Measurements from ENCODE around the gene SPATA18. TPM values are rescaled to one million over a fixed set of nuclear protein-coding genes. Genes with fewer than 3 reads are reported as not detected.
"Not testable (repeated sequence)": the region's sequence is repeated elsewhere in the genome, so short reads cannot be mapped to it uniquely, and the experiment has no call there.

Gene SPATA18
- total RNA-seq, 1 donor from 2014 or later: 0.09 TPM

DNA sequence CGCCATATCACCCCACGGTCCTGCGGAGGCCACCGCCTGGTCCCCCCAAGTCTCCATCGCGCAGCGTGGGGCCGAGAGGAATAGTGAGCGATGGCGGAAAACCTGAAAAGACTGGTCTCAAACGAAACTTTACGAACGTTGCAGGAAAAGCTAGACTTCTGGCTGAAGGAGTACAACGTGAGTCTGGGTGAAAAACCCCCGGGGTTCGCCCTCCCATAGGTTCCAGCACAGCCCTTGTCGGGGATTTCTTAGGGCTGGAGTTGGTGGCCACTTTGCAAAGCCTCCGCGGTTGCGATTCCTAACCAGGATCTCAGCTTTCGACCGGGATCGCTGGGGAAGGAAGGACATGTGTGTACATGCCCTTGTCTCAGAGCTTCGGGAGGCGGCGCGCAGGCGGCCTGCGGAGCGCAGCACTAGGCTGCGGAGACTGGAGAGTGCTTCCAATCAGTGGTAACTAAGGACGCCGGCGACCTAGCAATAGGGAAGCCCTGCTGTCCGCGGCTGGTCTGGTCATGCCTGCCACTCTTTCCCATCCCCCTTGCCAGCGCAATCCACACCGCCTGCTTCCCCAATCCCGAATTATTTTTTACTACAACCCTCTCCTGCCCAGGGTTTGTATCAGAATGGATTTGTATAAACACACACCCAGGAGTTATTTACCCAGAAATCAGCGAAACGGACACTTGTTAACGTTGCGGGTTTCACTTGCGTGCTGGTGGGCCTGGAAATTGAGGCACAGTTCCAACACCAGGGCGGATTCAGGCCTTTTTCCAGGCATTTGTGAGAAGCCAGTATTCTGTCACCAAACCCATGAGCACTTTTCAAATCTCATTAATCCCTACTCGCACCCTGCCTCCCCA, 741 bp downstream of the SPATA18 start:
- intact Hi-C loops (cut with micrococcal nuclease): no loop called here

DNA sequence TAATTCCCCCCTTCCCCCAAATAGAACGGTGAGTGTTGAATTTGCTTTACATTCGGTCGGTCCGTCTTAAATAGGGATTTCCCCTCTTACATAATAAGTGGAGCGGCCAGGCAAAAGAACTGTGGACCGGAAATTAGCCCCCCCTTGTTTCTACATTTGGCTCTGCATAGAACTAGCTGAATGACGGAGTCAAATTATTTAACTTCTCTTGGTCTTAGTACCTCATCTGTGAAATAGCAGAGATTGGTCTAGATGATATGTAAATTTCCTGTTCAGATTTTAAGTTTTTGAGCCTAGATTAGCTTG, 1.3 kb downstream of the SPATA18 start:
- intact Hi-C loops (cut with micrococcal nuclease): no loop called here

GRCh38 chr4:52054254-52054653, 3.1 kb downstream of the SPATA18 start:
- intact Hi-C loops (cut with micrococcal nuclease): no loop called here

DNA sequence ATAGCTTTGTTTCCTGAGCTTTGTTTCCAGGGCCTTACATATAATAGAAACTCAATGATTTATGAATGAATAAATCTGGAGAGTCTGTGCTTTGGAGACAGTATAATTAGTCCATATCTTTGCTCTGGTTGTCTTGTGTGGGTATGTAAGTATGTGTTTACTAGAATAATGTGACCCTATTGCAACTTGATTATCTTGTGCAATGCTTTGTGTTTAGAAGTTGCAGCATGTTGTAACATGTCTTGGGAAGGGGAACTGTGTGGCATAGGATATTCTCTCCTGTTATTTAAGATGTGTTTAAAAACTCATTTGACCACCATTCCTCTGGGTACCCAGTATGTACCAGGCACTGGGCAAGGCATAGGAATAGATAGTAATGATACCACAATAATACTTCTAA, 6.1 kb downstream of the SPATA18 start:
- intact Hi-C loops (cut with micrococcal nuclease): no loop called here

DNA sequence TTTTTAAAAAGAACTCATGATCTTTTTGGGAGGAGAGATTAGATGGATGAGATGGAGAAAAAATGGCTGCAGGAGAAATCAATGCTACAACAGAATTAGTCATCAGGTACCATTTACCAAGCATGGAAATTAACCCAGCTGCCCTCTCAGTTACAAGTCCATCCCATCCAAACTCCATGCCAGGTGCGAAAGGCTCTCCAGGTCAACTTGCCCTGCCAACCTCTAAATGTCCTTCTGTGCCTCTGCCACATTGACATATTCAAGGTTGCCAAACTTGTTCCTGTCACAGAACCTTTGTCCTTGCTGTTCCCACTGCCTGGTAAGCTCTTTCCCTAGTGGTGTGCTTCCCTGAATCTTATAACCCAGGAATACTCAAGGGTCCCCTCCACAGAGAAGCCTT, 7.2 kb downstream of the SPATA18 start:
- intact Hi-C loops (cut with micrococcal nuclease): no loop called here

DNA sequence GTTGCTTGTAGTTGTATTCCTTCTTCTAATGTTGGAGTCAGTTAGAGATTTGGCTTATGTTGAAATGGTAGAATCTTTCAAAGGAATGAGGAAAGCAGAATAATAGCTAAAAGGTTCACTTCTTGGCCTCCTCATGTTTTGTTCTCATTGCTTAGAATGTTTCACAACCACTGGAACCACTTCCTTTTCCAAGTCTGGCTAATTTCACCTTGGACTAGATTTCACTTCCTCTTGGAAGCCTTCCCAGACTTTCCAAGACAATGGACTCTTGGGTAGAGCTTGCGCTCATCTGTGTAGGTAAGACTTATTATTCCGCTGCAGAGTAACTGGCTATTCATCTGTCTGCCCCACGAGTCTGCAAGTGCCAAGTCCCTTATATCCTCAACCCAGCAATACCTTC, 8.3 kb downstream of the SPATA18 start:
- intact Hi-C loops (cut with micrococcal nuclease): no loop called here

DNA sequence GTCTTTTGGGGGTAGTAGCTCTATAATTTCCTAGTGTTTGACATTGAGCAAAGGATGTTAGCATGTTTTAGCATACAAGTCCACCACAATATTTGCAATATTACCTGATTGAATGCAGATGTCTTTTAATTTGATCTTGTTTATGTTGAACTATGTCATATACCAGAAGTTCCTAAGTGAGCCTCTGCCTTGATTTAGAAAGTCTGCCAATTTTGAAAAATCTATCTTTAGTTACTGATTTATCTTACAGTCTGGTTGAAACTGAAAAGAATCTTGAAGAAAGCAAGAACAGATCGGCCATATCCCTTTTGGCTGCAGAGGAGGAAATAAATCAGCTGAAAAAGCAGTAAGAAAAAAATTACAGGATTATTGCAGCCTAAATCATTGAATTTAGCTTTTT, 18.5 kb downstream of the SPATA18 start:
- intact Hi-C loops (cut with micrococcal nuclease): no loop called here

DNA sequence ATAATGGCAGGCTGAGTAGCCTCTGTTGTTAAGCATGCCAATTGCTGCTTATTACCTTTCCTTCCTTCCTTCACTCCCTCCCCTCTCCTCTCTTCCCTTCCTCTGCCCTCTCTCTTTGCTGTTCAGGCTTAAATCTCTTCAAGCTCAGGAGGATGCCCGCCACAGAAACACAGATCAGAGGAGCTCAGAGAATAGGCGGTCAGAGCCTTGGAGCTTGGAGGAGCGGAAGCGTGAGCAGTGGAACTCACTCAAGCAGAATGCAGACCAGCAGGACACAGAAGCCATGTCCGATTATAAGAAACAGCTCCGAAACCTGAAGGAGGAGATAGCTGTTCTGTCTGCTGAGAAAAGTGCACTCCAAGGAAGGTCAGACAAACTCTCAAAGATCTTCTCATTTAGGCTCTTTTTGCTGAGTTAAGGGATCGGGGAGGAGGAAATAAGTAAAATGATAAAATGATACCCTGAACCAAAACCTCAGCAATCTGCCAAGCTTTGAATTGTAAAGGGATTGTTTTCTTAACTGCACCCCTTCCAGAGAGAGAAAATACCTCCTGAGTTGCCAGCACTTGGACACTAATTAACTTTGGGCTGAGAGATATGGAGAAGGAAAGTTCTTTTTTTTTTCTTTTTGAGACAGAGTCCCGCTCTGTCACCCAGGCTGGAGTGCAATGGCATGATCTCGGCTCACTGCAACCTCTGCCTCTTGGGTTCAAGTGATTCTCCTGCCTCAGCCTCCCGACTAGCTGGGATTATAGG, 20.9 kb downstream of the SPATA18 start:
- intact Hi-C loops (cut with micrococcal nuclease): no loop called here

GRCh38 chr4:52076731-52077130, 25.6 kb downstream of the SPATA18 start:
- intact Hi-C loops (cut with micrococcal nuclease): no loop called here

- intact Hi-C loops (cut with micrococcal nuclease): no loop called here
Observed at GRCh38 chr4:52079659-52080058, 28.6 kb downstream of the SPATA18 start.

DNA sequence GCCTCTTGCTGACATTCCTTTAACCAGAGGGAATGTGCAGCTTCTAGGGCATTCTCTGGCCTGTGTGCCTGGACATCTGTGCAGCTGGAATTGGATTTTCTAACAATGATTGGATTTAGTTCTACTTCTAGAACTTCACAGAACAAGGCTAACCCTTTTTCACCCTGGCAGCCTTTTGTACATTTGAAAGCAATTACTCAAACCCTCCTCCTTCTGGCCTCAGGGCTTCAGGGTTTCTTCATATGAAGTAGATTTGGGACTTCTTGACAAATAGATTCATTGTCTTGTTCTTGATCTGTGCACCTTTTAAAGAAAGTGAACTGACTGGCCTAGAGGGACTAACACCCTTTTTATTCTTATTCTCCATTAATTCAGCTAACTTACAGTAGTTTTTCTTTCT, 30.1 kb downstream of the SPATA18 start:
- intact Hi-C loops (cut with micrococcal nuclease): no loop called here

DNA sequence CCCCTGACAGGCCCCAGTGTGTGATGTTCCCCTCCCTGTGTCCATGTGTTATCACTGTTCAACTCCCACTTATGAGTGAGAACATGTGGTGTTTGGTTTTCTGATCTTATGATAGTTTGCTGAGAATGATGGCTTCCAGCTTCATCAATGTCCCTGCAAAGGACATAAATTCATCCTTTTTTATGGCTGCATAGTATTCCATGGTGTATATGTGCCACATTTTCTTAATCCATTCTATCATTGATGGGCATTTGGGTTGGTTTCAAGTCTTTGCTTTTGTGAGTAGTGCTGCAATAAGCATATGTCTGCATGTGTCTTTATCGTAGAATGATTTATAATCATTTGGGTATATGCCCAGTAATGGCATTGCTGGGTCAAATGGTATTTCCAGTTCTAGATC, 35.3 kb downstream of the SPATA18 start:
- intact Hi-C loops (cut with micrococcal nuclease): not testable (repeated sequence)

GRCh38 chr4:52091801-52092200, 40.7 kb downstream of the SPATA18 start:
- intact Hi-C loops (cut with micrococcal nuclease): no loop called here

DNA sequence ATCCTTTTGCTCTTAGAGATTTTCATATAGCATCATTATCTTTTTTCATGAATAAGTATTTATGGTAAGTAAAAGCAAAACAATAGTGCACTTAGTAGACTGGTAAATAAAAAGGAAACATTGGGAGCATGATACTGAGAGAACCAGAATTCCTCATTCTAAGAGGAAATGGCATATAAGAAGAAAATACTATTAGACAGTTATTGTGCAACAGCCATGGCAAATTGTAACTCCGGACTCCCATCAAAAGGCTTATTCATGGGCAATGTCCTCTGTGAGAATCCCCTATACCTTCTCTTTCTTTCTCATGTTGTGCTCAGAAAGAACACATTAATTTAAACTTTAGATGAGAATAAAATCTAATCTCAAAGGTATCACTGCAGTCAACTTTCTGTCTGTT, 42.4 kb downstream of the SPATA18 start:
- intact Hi-C loops (cut with micrococcal nuclease): no loop called here

GRCh38 chr4:52094376-52095145, 43.5 kb downstream of the SPATA18 start:
- intact Hi-C loops (cut with micrococcal nuclease): no loop called here

- intact Hi-C loops (cut with micrococcal nuclease): no loop called here
Observed at GRCh38 chr4:52095374-52095773, 44.3 kb downstream of the SPATA18 start.

DNA sequence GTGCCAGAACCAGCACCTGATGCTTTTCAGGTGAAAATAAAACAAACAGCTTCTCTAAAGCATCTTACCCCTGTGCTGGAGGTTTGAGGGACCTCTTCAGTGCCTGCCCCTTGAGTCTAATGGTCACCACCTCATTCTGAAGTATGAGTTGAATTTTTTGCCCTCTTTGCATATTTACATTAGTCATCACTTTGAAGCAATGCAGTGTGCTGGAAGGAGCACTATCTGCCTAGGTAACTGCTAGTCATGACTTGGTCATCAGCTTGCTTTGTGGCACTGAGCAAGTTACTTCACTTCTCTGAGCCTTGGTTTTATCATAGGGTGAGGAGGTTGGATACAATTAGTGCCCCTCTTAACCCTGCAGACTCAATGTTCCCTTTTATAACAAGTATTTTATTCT, 44.9 kb downstream of the SPATA18 start:
- intact Hi-C loops (cut with micrococcal nuclease): no loop called here

DNA sequence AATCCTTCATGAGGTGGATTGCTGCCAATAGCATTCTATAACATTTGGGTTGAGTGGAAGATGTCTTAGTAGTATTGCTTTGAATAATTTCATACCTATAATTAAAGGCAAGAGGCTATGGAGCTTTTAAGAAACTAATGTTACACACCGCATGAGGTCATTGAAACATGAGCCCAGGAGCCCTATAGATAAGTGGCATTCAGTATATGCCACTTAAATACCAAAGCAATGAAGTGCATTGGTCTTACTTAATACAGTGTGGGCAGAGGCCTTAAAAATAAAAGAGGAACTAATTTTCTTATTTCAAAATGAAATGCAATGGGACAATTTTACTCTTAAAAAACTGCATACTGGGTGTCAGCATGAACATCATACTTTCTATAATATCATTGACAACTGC, 47.5 kb downstream of the SPATA18 start:
- intact Hi-C loops (cut with micrococcal nuclease): no loop called here

DNA sequence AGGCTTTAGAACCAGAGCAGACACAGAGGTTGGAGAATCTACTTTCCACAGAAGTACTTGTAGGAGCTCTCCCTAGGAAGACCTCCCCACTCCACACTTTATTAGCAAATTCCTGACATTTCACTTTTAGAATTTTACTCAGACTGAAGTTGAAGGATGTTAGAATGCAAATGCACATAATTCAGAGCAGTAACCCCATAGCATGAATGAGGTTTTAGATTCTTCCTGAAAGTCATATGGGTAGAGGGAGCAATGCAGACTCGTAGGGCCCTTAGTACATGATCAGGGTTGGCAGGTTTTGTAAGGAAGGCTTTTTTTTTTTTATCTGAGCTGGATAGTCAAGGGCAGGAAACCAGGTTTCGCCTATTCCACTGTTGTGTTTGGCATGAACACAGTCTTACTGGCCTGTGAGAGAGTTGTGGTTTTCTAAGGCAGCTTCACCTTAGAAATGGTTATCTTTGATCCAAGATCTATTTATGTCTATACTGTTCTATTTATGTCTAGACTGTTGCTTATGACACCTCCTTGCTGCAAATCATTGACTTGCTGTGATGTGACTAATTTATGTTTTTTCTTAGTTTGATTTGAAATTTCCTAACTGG, 48.9 kb downstream of the SPATA18 start:
- intact Hi-C loops (cut with micrococcal nuclease): no loop called here

- intact Hi-C loops (cut with micrococcal nuclease): no loop called here
Observed at GRCh38 chr4:52102587-52102986, 51.5 kb downstream of the SPATA18 start.

- intact Hi-C loops (cut with micrococcal nuclease): no loop called here
Observed at GRCh38 chr4:52103319-52103718, 52.2 kb downstream of the SPATA18 start.

DNA sequence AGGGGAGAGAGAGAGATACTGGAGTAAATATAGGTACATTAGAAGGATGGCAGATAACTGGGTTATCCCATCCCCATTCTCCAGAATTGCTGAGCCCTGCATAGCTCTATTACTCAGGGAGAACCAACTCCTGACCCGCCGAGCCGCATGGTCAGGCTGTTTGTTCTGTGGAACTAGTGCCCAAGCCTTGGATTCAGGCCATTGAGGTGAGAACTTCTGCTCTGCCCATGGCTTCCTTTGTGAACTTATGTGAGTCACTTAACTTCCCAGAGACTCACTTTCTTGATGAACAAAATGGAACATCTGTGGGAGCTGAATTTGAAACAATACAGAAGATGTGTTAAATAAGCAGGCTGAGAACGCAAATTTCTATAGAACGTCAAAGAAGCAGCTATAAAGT, 54.2 kb downstream of the SPATA18 start:
- intact Hi-C loops (cut with micrococcal nuclease): no loop called here

Data from T-helper 2 cell treated with Interferon-gamma antibody and Interleukin-4, amounts not matched to agents 100 ng/mL and 5 ng/mL, for 36 hours (primary cell).